WTC11 (cell line): ENCODE measurements around the gene ANTXR1. TPM values are rescaled to one million over a fixed set of nuclear protein-coding genes. Genes with fewer than 3 reads are reported as not detected.

ENCODE experiments used
- ATAC-seq: fragments of 200-7000 bp; cut with Tn5 transposase; 2 replicates; pipeline ENCODE4 v1.10.0; 2021; ENCODE audit warnings: mild to moderate bottlenecking, moderate library complexity
- CTCF ChIA-PET: fragments of 300-600 bp; sonication (Branson Sonifier 250); formaldehyde crosslinking; loops from one replicate; lab custom pipeline; 2021; ENCODE audit warnings: antibody characterized with exemption; lab: Charles Lee
- POLR2A ChIA-PET: fragments of 350-600 bp; sonication (Branson Sonifier 250); formaldehyde crosslinking; loops from one replicate; lab custom pipeline; 2021; ENCODE audit warnings: antibody characterized with exemption; lab: Charles Lee
- DNase-seq: peaks from one replicate; pipeline ENCODE4 v3.0.0; 2021; ENCODE audit warnings: low spot score
- H3K27ac Mint-ChIP-seq: 2 replicates; pipeline ENCODE4 v1.8.0; 2021; ENCODE audit warnings: mixed read lengths
- H3K27me3 Mint-ChIP-seq: 2 replicates; pipeline ENCODE4 v1.8.0; 2021; ENCODE audit warnings: low read depth, mild to moderate bottlenecking, moderate library complexity, mixed read lengths
- H3K36me3 Mint-ChIP-seq: 2 replicates; pipeline ENCODE4 v1.8.0; 2021; ENCODE audit warnings: mixed read lengths
- H3K4me1 Mint-ChIP-seq: 2 replicates; pipeline ENCODE4 v1.8.0; 2022; ENCODE audit warnings: mixed read lengths
- H3K4me3 Mint-ChIP-seq: 2 replicates; pipeline ENCODE4 v1.8.0; 2021; ENCODE audit warnings: mild to moderate bottlenecking, moderate library complexity, mixed read lengths
- H3K9me3 Mint-ChIP-seq: 2 replicates; pipeline ENCODE4 v1.8.0; 2021; ENCODE audit warnings: mixed read lengths
- FOXP1 ChIP-seq: sonication (generic); formaldehyde crosslinking; IDR thresholded peaks from 2 replicates; pipeline ENCODE4 v1.8.0; 2022; ENCODE audit warnings: missing genetic modification reagents, mild to moderate bottlenecking, moderate library complexity, borderline replicate concordance
- SMAD3 ChIP-seq: sonication (generic); formaldehyde crosslinking; IDR thresholded peaks from 2 replicates; pipeline ENCODE4 v1.8.0; 2022; ENCODE audit warnings: missing genetic modification reagents, mild to moderate bottlenecking, borderline replicate concordance
- ZNF396 ChIP-seq: fragments of 250-450 bp; sonication (Bioruptor Pico); IDR thresholded peaks from 2 replicates; pipeline ENCODE4 v1.8.0; 2021; ENCODE audit warnings: mild to moderate bottlenecking, moderate library complexity, borderline replicate concordance
- total RNA-seq: library from RNA; stranded (reverse); gene quantifications from 3 replicates; pipeline ENCODE4 v1.2.3, GENCODE V29; 2021
- TF ChIP-seq, protein P1 (sequence below): sonication (generic); formaldehyde crosslinking; IDR thresholded peaks from 2 replicates; pipeline ENCODE4 v1.8.1; 2023; ENCODE audit warnings: mild to moderate bottlenecking, missing genetic modification reagents
- TF ChIP-seq, protein P2 (sequence below): sonication (generic); formaldehyde crosslinking; IDR thresholded peaks from 2 replicates; pipeline ENCODE4 v1.8.0; 2023; ENCODE audit warnings: missing genetic modification reagents, mild to moderate bottlenecking, borderline replicate concordance
- TF ChIP-seq, protein P3 (sequence below): sonication (generic); formaldehyde crosslinking; IDR thresholded peaks from 2 replicates; pipeline ENCODE4 v1.8.0; 2022; ENCODE audit warnings: mild to moderate bottlenecking, missing genetic modification reagents
- TF ChIP-seq, protein P4 (sequence below): sonication (generic); formaldehyde crosslinking; IDR thresholded peaks from 2 replicates; pipeline ENCODE4 v1.8.1; 2023; ENCODE audit warnings: mild to moderate bottlenecking, missing genetic modification reagents
- TF ChIP-seq, protein P5 (sequence below): sonication (generic); formaldehyde crosslinking; IDR thresholded peaks from 2 replicates; pipeline ENCODE4 v1.8.1; 2022; ENCODE audit warnings: mild to moderate bottlenecking, moderate library complexity, missing genetic modification reagents
- TF ChIP-seq, protein P6 (sequence below): sonication (generic); formaldehyde crosslinking; IDR thresholded peaks from 2 replicates; pipeline ENCODE4 v1.8.1; 2022; ENCODE audit warnings: mild to moderate bottlenecking, missing genetic modification reagents, moderate library complexity, borderline replicate concordance
- TF ChIP-seq, protein P7 (sequence below): fragments of 250-450 bp; sonication (Bioruptor Pico); IDR thresholded peaks from 2 replicates; pipeline ENCODE4 v1.9.0; 2021; ENCODE audit warnings: mild to moderate bottlenecking
- TF ChIP-seq, protein P8 (sequence below): fragments of 250-450 bp; sonication (Bioruptor Pico); conservative IDR thresholded peaks from 2 replicates; pipeline ENCODE4 v1.9.0; 2021; ENCODE audit warnings: mild to moderate bottlenecking
- TF ChIP-seq, protein P9 (sequence below): sonication (generic); formaldehyde crosslinking; IDR thresholded peaks from 2 replicates; pipeline ENCODE4 v1.8.0; 2022; ENCODE audit warnings: missing genetic modification reagents

Gene ANTXR1
- total RNA-seq, 1 experiment from 2014 or later: 30.0 TPM

DNA sequence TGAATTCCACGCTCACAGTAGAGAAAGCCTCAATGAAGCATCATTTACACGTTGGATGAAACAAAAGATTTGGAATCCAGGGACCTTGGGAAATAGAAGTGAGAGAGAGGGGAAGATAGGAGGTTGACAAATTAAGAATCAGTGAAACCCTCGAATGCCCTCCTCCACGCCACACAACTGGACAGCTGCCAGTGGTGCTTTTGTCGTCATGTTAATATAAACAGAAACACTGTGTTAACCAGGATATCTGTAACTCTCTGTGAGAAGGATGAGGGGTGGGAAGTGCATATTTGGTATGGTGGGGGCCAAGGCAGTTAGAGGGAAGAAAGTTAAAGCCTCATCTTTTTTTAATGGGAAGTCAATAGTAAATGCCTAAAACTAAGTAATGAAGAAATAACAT lies 265.4 kb downstream of the ANTXR1 start (continued):
- TF ChIP-seq, protein P1, sequence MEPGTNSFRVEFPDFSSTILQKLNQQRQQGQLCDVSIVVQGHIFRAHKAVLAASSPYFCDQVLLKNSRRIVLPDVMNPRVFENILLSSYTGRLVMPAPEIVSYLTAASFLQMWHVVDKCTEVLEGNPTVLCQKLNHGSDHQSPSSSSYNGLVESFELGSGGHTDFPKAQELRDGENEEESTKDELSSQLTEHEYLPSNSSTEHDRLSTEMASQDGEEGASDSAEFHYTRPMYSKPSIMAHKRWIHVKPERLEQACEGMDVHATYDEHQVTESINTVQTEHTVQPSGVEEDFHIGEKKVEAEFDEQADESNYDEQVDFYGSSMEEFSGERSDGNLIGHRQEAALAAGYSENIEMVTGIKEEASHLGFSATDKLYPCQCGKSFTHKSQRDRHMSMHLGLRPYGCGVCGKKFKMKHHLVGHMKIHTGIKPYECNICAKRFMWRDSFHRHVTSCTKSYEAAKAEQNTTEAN (CRISPR knock-in tag): no peak
- TF ChIP-seq, protein P2, sequence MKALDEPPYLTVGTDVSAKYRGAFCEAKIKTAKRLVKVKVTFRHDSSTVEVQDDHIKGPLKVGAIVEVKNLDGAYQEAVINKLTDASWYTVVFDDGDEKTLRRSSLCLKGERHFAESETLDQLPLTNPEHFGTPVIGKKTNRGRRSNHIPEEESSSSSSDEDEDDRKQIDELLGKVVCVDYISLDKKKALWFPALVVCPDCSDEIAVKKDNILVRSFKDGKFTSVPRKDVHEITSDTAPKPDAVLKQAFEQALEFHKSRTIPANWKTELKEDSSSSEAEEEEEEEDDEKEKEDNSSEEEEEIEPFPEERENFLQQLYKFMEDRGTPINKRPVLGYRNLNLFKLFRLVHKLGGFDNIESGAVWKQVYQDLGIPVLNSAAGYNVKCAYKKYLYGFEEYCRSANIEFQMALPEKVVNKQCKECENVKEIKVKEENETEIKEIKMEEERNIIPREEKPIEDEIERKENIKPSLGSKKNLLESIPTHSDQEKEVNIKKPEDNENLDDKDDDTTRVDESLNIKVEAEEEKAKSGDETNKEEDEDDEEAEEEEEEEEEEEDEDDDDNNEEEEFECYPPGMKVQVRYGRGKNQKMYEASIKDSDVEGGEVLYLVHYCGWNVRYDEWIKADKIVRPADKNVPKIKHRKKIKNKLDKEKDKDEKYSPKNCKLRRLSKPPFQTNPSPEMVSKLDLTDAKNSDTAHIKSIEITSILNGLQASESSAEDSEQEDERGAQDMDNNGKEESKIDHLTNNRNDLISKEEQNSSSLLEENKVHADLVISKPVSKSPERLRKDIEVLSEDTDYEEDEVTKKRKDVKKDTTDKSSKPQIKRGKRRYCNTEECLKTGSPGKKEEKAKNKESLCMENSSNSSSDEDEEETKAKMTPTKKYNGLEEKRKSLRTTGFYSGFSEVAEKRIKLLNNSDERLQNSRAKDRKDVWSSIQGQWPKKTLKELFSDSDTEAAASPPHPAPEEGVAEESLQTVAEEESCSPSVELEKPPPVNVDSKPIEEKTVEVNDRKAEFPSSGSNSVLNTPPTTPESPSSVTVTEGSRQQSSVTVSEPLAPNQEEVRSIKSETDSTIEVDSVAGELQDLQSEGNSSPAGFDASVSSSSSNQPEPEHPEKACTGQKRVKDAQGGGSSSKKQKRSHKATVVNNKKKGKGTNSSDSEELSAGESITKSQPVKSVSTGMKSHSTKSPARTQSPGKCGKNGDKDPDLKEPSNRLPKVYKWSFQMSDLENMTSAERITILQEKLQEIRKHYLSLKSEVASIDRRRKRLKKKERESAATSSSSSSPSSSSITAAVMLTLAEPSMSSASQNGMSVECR (CRISPR knock-in tag): no peak
- TF ChIP-seq ZNF396 (CRISPR knock-in tag): no peak
- TF ChIP-seq, protein P3, sequence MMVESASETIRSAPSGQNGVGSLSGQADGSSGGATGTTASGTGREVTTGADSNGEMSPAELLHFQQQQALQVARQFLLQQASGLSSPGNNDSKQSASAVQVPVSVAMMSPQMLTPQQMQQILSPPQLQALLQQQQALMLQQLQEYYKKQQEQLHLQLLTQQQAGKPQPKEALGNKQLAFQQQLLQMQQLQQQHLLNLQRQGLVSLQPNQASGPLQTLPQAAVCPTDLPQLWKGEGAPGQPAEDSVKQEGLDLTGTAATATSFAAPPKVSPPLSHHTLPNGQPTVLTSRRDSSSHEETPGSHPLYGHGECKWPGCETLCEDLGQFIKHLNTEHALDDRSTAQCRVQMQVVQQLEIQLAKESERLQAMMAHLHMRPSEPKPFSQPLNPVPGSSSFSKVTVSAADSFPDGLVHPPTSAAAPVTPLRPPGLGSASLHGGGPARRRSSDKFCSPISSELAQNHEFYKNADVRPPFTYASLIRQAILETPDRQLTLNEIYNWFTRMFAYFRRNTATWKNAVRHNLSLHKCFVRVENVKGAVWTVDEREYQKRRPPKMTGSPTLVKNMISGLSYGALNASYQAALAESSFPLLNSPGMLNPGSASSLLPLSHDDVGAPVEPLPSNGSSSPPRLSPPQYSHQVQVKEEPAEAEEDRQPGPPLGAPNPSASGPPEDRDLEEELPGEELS: no peak
- TF ChIP-seq, protein P4, sequence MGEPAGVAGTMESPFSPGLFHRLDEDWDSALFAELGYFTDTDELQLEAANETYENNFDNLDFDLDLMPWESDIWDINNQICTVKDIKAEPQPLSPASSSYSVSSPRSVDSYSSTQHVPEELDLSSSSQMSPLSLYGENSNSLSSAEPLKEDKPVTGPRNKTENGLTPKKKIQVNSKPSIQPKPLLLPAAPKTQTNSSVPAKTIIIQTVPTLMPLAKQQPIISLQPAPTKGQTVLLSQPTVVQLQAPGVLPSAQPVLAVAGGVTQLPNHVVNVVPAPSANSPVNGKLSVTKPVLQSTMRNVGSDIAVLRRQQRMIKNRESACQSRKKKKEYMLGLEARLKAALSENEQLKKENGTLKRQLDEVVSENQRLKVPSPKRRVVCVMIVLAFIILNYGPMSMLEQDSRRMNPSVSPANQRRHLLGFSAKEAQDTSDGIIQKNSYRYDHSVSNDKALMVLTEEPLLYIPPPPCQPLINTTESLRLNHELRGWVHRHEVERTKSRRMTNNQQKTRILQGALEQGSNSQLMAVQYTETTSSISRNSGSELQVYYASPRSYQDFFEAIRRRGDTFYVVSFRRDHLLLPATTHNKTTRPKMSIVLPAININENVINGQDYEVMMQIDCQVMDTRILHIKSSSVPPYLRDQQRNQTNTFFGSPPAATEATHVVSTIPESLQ (CRISPR knock-in tag): no peak
- no peak for TF ChIP-seq FOXP1 (CRISPR knock-in tag)
- TF ChIP-seq, protein P5, sequence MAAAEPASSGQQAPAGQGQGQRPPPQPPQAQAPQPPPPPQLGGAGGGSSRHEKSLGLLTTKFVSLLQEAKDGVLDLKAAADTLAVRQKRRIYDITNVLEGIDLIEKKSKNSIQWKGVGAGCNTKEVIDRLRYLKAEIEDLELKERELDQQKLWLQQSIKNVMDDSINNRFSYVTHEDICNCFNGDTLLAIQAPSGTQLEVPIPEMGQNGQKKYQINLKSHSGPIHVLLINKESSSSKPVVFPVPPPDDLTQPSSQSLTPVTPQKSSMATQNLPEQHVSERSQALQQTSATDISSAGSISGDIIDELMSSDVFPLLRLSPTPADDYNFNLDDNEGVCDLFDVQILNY (CRISPR knock-in tag): no peak
- TF ChIP-seq, all 79 proteins: peak for 0

DNA sequence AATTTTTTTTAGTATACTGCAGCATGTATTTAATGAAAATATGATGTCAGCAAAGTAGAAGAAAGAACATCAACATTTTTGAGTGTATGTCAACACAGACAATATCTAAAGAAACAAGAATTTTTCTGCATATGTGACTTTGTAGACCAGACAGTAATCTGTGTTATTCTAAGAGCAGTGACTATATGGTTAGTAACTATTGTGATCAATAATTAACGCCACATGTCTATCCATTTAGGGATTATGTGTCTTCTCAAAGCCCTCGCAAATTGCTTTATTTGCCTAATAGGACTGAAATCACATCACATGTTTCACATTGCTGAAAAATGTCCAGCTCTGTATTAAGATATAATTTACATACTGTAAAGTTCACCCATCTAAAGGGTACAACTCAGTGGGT lies 266.2 kb downstream of the ANTXR1 start:
- Mint-ChIP-seq H3K4me3 (no peak overlapping the region), H3K27me3 (peaks cover 6% of the 10 kb centered on the region), H3K36me3 (no peaks in the 10 kb centered on the region), H3K9me3 (peaks cover 3% of the 10 kb centered on the region; the same call in 1 of the 2 replicates), H3K4me1 (no peaks in the 10 kb centered on the region), H3K27ac (no peak overlapping the region)
- ChIA-PET CTCF (no interaction called here), POLR2A (no interaction called here)
- ATAC-seq (no peak), DNase-seq (no peak)
- TF ChIP-seq, protein P6, sequence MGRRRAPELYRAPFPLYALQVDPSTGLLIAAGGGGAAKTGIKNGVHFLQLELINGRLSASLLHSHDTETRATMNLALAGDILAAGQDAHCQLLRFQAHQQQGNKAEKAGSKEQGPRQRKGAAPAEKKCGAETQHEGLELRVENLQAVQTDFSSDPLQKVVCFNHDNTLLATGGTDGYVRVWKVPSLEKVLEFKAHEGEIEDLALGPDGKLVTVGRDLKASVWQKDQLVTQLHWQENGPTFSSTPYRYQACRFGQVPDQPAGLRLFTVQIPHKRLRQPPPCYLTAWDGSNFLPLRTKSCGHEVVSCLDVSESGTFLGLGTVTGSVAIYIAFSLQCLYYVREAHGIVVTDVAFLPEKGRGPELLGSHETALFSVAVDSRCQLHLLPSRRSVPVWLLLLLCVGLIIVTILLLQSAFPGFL: no peak
- TF ChIP-seq, protein P7, sequence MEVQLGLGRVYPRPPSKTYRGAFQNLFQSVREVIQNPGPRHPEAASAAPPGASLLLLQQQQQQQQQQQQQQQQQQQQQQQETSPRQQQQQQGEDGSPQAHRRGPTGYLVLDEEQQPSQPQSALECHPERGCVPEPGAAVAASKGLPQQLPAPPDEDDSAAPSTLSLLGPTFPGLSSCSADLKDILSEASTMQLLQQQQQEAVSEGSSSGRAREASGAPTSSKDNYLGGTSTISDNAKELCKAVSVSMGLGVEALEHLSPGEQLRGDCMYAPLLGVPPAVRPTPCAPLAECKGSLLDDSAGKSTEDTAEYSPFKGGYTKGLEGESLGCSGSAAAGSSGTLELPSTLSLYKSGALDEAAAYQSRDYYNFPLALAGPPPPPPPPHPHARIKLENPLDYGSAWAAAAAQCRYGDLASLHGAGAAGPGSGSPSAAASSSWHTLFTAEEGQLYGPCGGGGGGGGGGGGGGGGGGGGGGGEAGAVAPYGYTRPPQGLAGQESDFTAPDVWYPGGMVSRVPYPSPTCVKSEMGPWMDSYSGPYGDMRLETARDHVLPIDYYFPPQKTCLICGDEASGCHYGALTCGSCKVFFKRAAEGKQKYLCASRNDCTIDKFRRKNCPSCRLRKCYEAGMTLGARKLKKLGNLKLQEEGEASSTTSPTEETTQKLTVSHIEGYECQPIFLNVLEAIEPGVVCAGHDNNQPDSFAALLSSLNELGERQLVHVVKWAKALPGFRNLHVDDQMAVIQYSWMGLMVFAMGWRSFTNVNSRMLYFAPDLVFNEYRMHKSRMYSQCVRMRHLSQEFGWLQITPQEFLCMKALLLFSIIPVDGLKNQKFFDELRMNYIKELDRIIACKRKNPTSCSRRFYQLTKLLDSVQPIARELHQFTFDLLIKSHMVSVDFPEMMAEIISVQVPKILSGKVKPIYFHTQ (CRISPR knock-in tag): no peak
- TF ChIP-seq, protein P8, sequence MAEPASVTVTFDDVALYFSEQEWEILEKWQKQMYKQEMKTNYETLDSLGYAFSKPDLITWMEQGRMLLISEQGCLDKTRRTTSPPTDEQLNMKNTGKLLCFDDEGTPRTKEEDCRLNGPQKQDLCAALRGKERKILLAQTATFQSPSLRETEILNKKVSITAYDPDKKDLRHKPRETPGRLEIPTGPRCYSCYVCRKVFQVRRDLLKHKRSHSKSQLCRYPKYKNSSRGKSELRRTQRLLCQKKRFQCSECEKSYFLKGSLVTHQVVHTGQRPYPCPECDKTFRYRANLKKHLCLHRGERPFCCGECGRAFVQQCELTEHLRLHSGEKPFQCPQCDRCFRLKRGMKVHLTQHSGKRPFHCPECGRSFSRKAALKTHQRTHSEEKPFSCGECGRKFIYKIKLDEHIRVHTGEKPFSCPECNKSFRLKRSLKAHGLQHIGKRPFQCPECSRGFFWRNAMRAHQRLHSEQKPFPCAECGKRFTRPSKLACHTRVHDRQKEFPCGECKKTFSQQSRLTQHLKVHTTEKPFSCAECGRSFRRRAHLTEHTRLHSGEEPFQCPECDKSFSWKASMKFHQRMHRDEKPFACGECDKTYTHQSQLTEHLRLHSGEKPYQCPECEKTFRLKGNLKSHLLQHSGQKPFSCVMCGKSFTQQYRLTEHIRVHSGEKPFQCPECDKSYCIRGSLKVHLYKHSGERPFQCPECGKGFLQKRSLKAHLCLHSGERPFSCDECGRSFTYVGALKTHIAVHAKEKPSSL: no peak
- no peak for TF ChIP-seq SMAD3 (CRISPR knock-in tag)
- TF ChIP-seq, protein P9, sequence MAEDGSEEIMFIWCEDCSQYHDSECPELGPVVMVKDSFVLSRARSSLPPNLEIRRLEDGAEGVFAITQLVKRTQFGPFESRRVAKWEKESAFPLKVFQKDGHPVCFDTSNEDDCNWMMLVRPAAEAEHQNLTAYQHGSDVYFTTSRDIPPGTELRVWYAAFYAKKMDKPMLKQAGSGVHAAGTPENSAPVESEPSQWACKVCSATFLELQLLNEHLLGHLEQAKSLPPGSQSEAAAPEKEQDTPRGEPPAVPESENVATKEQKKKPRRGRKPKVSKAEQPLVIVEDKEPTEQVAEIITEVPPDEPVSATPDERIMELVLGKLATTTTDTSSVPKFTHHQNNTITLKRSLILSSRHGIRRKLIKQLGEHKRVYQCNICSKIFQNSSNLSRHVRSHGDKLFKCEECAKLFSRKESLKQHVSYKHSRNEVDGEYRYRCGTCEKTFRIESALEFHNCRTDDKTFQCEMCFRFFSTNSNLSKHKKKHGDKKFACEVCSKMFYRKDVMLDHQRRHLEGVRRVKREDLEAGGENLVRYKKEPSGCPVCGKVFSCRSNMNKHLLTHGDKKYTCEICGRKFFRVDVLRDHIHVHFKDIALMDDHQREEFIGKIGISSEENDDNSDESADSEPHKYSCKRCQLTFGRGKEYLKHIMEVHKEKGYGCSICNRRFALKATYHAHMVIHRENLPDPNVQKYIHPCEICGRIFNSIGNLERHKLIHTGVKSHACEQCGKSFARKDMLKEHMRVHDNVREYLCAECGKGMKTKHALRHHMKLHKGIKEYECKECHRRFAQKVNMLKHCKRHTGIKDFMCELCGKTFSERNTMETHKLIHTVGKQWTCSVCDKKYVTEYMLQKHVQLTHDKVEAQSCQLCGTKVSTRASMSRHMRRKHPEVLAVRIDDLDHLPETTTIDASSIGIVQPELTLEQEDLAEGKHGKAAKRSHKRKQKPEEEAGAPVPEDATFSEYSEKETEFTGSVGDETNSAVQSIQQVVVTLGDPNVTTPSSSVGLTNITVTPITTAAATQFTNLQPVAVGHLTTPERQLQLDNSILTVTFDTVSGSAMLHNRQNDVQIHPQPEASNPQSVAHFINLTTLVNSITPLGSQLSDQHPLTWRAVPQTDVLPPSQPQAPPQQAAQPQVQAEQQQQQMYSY: no peak
